HG02884 (cell line): ENCODE data around the gene RNF180.
"Not testable (repeated sequence)": the region's sequence is repeated elsewhere in the genome, so short reads cannot be mapped to it uniquely, and the experiment has no call there.

Experiments used
- ATAC-seq: cut with Tn5 transposase; IDR thresholded peaks from one replicate; pipeline ENCODE4 v1.9.1; 2021; ENCODE audit warnings: mild to moderate bottlenecking, moderate library complexity; ENCODE audit not compliant: unreplicated experiment

Gene RNF180

DNA sequence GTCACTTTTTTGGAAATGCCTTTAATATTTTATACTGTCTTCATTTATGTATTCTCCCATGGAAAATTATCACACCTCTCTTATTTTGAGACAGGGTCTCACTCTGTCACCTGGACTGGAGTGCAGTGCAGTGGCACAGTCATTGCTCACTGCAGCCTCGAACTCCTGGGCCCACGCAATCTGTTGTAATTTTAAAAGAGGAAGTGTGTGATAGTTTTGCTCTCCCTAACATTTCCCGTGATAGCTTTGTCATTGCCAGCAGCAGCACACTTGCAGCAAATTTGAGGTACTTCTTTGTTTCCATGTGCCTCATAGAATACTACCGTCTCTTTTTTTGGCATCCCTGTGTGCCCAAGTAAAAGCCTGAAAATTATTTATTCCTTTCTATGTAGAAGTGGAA, 103.5 kb downstream of the RNF180 start:
- no peak for ATAC-seq

DNA sequence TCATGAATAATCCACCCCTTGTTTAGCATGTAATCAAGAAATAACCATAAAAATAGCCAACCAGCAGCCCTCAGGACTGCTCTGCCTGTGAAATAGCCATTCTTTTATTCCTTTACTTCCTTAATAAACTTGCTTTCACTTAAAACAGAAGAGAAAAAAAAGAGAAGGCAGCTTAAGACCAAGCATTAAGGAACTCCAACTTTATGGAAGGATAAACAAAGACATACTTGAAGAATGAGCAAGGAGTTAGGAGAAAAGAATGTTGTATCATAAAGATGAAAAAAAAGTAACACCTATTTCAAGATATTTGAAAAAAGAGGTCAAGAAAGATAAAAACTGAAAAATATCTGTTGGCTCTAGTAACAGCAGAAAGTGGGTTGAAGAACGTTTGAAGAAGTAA, 107.6 kb downstream of the RNF180 start:
- no peak for ATAC-seq

DNA sequence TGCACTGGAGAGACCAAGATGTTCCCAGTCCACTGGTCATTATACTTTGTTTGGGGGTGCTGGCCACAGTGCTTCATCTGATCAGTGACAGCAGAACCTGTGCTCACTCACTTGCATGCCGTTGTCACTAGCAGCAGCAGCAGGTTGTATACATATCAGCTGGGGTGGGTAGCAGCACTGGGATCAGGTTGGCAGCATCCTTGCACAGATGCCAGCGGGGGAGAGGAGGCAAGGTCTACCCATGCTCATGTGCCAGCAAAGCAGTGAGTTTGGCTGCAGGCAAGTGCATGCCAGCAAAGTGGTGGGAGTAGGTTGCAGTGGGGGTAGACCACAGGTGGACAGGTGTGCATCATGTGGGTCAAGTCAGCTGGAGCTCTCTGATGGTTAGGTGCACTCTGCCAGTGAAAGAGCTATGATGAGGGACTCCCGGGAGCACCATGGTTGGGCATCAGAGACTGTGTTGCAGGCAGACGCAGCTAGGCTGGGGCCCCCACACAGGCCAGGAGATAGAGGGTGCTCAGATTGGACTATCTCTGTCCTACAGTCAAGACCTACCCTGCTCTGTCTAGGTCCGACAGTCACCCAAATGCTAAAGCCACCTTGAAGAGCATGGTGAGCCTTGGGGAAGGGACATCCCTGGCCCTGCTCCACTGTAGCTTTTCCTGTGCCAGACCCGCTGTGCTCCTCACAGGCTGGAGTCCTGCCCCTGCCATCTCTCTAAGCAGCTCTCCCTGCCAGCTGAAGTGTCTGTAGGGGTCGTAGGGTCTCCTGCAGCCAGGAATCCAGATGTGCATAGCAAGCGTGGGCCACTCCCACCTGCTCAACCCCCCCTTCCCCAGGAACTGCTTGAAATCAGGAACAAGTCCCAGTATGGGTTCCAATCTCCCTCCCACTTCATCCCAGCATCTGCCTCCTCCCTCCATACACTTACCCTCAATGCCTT, 119.8 kb downstream of the RNF180 start:
- ATAC-seq: no peak

DNA sequence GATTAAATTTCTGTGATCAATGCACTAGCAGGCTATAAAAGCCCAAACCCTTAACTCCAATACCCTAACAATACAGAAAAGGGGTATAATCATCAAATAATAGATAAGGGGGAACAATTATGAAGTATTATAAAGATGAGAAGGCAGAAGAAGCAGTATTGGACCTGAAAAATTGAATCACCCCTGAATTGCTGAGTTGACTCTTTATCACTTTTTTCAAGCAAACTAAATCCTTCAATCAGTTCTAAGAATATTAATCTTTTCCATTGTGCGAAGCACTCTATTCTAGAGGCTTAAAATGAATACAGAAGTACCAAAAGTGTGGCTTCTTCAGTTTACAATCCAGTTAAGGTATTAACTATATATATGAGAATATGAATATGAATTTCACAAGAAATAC, 120.7 kb downstream of the RNF180 start:
- ATAC-seq: no peak

DNA sequence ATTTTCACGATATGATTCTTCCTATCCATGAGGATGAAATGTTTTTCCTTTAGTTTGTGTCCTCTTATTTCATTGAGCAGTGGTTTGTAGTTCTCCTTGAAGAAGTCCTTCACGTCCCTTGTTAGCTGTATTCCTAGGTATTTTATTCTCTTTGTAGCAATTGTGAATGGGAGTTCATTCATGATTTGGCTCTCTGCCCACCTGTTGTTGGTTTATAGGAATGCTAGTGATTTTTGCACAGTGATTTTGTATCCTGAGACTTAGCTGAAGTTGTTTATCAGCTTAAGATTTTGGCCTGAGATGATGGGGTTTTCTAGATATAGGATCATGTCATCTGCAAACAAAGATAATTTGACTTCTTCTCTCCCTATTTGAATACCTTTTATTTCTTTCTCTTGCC, 122.9 kb downstream of the RNF180 start:
- not testable (repeated sequence) for ATAC-seq

DNA sequence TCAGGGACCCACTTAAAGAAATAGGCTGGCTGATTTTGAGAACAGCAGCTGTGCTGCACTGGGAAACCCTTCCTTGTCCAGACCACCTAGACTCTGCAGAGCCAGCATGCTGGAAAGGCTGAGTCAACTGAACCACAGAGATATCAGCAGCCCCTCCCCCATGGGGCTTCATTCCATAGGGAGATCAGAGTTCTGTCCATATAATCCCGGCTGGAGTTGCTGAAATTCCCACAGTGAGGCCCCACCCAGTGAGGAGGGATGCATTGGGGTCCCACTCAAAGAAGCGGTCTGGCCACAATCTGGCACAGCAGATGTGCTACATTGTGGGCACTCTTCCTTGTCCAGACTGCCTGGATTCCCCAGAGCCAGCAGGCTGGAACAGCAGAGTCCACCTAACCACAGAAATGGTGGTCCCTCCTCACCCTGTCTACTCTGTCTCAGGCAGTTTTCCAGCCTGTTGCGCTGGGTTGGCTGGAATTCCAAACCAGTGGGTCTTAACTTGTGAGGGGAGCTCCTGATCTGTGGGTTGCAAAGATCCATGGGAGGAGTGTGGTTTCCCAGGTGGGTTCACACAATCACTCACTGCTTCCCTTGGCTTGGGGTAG, 127.1 kb downstream of the RNF180 start:
- no peak for ATAC-seq

DNA sequence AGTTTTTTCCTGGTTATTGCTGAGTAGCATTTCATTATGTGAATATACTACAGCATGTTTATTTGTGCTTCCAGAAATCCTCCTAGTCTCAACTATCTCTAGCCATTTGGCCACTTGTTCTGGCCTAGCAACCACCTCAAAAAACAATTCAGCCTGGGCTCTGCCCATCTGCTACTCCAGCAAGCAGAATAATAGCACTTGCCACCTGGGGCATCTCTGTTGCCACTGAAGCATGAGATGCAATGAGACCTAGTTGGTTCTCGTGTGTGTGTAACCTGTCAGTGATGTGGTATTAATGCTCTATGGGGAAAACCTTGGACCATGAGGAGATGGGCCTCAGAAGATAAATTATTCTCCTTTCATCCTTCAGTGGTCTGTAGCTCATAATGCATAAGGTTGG, 129.5 kb downstream of the RNF180 start:
- ATAC-seq: no peak

DNA sequence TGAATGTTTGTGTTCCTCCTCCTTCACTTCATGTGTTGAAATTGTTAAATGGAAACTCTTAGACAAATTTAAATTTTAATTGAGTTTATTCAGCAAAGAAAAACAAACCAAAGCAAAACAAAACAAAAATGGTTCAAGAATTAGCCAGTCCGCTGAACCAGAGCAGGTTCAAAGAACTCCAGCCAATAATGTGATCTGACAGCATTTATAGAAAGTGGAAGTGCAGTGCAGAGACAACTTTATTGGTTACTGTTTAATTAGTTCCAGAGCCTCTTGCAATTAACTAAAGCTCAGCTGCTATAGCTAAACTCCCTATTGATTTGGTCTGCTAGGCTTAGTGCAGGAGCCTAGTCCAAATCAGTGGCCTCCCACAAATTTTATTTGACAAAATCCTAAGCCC, 132.9 kb downstream of the RNF180 start:
- ATAC-seq: no peak

DNA sequence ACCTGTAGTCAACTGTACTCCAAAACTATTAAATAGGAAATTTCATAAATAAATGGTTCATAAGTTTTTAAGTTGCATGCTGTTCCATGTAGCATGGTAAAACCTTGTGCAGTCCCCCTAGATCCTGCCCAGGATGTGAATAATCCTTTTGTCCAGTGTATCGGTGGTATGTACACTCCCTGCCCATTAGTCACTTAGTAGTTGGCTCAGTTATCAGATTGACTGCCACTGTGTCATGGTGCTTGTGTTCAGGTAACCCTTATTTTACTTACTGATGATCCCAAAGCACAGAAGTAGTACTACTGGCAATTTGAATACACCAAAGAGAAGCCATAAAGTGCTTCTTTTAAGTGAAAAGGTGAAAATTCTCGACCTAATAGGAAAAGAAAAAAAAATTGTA, 134.2 kb downstream of the RNF180 start:
- ATAC-seq: no peak

DNA sequence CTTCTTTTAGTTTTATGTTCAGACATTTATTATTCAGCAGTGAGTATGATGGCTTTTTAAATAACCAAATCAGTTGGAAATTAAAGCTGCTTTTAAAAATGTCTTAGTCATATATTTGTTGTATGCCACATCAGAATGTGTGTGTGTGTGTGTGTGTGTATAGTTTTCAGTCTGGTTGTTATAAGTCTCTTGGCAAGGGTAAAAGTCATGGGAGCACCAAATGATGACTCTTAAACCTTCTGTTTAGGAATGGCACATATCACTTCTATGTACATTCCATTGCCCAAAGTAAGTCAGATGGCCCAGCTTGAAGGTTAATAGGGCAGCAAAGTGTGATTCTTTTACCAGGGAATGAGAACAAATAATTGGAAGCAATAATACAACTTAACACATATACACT, 135.9 kb downstream of the RNF180 start:
- ATAC-seq: no peak

DNA sequence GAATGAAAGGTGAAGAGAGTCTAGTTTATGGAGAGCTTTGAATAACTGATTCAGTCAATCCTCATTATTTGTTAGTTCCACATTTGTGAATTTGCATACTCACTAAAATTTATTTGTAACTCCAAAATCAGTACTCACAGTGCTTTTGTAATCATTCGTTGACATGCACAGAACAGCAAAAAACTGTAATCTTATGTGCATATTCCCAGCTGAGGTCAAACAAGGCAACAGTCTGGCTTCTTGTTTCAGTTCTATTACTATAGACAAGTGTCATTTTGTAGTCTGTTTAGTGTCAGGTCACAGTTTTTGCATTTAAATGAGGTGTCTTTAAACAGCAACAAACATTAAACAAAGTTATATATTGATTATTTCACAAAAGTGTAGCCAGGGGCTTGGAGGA, 142.5 kb downstream of the RNF180 start:
- ATAC-seq: no peak

DNA sequence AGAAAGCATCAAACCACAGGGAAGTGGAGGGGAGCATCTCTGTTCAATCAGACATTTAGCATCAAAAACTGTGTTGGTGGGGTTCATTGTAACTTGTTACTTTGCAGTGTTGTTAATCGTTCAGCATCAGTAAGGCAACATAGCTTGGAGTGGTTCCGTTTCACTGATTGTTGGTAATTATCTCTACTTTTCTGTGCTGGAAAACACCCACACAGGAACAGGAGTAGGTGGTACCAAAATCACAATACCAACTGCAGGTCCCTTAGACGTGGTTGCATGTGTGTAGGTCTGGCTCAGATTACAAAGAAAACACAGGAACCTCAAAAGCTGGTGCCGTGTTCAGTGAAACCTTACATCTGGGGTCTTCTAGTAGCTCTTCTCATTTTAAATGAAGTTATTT, 146.8 kb downstream of the RNF180 start:
- ATAC-seq: no peak

DNA sequence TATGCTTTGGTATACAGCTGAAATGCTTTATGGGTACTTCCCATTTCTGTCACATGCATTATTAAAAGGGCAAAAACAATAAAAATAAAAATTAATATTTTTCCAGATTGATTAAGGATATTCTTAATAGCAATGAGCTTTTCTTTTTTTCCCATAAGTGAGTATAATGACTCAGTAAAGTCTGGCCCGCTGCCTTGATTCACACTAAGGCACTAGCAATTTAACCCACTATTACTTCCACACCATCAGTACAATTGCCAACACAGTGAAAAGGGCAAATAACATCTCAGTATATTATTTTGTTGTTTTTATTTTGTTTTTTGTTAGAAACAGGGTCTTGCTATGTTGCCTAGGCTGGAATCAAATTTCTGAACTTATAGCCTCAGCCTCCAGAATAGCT, 150.1 kb downstream of the RNF180 start:
- ATAC-seq: no peak

DNA sequence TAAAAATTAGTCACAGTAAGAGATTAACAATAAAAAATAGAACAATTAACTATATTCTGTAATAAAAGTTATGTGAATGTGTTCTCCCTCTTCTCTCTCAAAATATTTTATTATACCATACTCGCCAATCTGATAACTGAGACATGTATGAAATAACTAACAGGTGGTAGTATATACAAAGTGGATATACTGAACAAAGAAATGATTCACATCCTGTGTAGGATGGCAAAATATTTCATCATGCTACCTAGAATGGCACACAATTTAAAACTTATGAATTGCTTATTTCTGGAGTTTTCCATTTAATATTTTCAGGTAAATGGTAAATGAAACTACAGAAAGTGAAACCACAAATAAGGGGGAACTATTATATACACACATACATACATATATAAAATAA, 152.5 kb downstream of the RNF180 start:
- no peak for ATAC-seq

DNA sequence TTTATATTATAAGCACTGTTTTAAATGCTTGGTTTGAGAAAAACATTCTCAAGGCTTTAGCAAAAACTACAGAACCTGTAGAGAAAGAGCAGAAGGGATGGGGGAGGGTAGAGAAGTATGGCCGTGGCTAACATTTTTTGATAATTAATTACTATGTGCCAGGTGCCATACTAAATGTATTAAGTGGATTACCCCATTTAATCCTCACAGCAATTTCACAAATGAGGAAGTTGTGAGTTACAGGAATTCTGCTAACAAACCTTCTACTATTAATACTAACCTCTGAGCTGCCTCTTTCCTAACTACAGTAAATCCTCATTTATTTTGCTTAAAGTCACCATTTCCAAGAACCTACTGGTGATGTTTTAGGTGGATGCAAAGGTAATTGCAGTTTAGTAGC, 157.9 kb downstream of the RNF180 start:
- no peak for ATAC-seq

DNA sequence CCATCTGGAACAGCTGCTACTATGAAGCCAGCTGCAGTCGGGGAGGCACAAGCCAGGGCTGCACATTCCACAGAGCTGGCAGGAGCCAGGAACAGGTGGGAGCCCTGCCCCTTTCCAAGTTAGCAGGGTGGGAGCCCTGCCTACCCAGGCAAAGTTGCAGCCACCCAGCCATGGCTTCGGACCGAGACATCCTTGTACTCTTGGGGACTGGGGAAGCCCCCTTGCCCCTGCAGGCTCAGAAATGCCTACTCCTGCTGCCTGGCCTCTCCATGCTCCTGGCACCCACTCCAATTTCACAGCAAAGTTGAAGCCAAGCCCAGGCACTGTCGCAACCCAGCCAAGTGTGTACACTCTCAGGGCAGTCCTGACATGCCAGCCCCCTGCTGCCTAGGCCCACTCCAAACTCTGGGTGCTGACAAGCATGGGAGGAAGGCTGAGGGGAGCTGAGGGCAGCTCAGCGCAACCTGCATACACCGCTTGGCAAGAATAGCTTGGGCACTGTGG, 165.1 kb downstream of the RNF180 start:
- ATAC-seq: no peak

DNA sequence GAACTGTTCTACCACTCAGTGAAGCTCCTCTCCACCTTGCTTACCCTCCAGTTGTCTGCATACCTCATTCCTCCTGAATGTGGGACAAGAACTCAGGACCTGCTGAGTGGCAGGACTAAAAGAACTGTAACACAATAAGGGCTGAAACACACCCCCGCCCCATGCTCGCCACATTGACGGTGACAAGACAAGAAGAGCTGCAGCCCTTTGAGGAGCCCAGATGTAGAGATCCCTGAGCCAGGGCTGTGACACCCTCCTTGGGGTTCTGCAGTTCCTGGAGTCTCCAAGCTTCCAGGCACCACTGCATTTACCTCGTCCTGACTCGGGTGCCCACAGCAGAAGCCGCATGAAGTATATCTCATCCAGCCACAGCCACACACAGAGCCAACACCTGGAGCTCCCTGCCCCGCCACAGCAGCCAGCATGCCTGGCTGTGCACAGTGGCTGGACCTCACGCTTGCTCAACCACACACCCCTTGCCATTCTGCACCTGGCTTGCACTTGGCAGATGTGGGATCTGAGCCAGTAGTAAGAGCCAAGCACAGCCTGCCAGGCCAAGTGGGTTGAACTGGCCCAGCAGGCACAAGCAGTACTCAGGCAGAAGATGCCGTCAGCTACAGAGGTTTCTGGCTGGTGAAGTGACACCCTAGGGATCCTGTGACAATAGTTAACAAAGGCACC, 166.1 kb downstream of the RNF180 start:
- ATAC-seq: no peak

DNA sequence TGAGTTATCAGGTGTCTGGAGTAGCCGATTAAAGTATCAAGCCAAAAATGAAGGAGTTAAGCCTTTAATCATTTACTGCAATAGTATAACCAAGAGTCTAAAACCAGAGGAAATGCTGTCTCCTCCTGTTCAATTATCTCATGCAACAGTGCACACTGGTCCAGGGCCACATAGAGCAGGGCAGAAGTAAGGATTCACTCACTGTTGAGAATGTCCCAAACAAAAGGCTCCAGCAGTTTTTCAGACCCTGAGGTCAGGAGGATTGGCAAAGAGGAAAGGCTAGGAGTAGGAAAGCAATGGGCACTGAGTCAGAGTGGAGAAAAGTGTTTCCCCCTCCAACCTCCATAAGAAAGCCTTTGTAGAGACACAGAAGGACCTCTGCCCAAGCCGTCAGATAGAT, 168.2 kb downstream of the RNF180 start:
- no peak for ATAC-seq

DNA sequence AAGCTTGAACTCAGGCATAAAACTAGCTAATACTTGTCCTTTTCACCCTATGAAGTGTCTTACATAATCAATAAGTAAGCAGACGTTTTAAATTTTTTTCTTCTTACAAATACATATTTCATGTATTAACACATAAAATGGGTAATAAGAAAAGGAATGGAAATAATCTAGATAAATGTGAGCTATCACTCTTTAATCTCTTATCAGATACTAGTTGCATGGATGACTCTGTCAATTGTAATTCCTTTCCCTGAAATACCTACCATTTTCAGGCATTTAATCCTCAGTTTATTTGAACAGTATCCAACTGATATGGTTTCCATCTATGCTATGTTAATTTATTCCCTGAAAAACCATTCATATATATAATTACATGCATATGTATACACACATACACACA, 174.1 kb downstream of the RNF180 start:
- ATAC-seq: no peak

DNA sequence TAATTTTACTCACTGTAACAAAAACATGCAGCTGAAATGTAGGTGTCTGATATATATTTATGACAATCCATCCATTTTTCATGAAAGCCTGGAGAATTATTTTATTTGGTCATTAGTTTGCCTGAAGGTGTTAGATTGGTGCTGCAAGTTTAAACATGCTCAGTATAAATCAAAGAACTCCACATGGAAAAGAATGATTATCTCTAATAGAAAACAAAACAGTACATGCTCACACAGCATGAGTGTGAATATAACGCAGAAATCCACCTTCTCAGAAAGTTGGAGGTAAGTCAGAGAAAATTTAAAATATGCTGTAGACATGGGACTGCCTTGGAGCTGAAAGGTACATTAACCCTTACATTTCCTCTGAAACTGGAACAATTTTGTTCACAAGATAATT, 174.7 kb downstream of the RNF180 start:
- no peak for ATAC-seq

DNA sequence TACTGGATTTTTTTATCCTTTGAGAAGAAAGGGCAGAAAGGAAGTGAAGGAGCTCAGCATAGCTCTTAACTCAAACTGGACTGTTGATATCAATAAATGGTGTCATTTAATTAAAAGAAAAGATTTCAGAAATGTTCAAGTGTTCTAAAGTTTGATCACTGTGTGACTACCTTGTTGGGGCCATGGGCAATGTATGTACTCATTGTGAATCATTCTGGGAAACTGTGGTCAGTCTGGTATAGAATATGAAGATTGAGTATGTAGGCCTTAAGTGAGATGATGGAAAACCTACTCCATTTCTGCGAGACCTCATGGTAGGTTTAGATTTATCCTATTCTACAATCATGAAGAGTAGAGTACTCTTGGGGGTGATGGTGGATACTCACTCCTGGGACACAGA, 175.7 kb downstream of the RNF180 start:
- ATAC-seq: no peak

DNA sequence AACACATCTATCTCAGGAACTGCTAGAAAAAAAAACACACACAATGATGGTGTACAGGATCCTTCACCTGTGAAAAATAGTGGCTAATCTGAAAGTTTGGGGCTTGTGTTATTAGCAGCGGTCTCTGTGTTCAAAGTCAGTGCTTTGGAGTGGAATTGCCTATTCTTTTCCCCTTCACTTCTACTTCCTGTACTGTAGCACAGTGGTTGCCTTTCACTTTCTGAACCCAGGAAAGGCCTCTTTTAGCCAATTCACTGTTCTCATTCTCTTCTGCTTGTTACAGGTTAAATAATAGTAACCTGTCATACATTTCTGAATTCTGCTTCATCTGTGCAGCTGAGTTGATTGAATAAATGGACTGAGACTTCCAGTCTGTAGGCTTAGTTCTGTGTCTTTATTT, 178.9 kb downstream of the RNF180 start:
- no peak for ATAC-seq
